ENCODE measurements around the gene FAM111A. TPM values are rescaled to one million over a fixed set of nuclear protein-coding genes. Genes with fewer than 3 reads are reported as not detected.

FAM111A gene
- polyA plus RNA-seq, 3 donors, result 34.6 to 101 (median 55.7) TPM

- peak; percentile 28 for TF ChIP-seq CTCF (IDR thresholded peaks at IDR 0.05)
- Mint-ChIP-seq H3K36me3 (peaks cover 19 to 24% of the 10 kb centered on the region in 2 donors), H3K4me1 (peaks cover 49% of the 10 kb centered on the region), H3K9me3 (no peaks in the 10 kb centered on the region), H3K27ac (peak overlapping the region; percentile 95 to 98 (median 97)), H3K4me3 (peak overlapping the region; percentile 97 to 100), H3K27me3 (ENCODE audit: low read depth in 3 of 3) (no peaks in the 10 kb centered on the region)
- peak overlapping the region; percentile 93 to 99 for H3K27ac ChIP-seq (ENCODE audit: low read depth in 1 of 2, low read length in 2 of 2)
- peak overlapping the region; percentile 98 for H2AFZ ChIP-seq (ENCODE audit: insufficient read depth, low read depth, low read length, poor library complexity, severe bottlenecking)
- DNase-seq, result no peak
- peak overlapping the region; percentile 80 to 99 (median 83) for H3K4me3 ChIP-seq (replicated peaks in 1 of 3; ENCODE audit: low read depth in 2 of 3, low read length in 3 of 3)
- H3K9me3 ChIP-seq (replicated peaks in 1 of 2; ENCODE audit: control insufficient read depth in 1 of 2, insufficient read depth in 1 of 2, low read length in 2 of 2), result no peaks in the 10 kb centered on the region
- H3K4me2 ChIP-seq (replicated peaks; ENCODE audit: extremely low read depth, low read length, poor library complexity, severe bottlenecking), result peak overlapping the region; percentile 99
- H3K79me2 ChIP-seq (ENCODE audit: insufficient read depth, low read length), result peaks cover 44% of the 10 kb centered on the region
- intact Hi-C loops (cut with micrococcal nuclease), result loop anchor here (5.0 to 10.0 kb wide), 3 partner anchors 35 to 567 kb away; partner anchors contain the start of genes FAM111B (in 1 of the 2), LPXN (in 1 of the 2) and ZFP91 (in 1 of the 2)
- peak overlapping the region; percentile 93 for H3K9ac ChIP-seq (ENCODE audit: insufficient read depth, low read length, poor library complexity, severe bottlenecking)
- H4K20me1 ChIP-seq (ENCODE audit: insufficient read depth, low read length), result peaks cover 4% of the 10 kb centered on the region
- H3K4me1 ChIP-seq (ENCODE audit: control insufficient read depth in 1 of 2, insufficient read depth in 2 of 2, low read length in 2 of 2), result peaks cover 40 to 46% of the 10 kb centered on the region in 2 donors
- no peaks in the 10 kb centered on the region for H3K27me3 ChIP-seq (ENCODE audit: control insufficient read depth in 2 of 2, insufficient read depth in 2 of 2, low read length in 2 of 2)
- H3K36me3 ChIP-seq (replicated peaks in 1 of 2; ENCODE audit: control insufficient read depth in 1 of 2, insufficient read depth in 2 of 2, low read length in 2 of 2), result peaks cover 3 to 12% of the 10 kb centered on the region in 2 donors
- WGBS (ENCODE audit: insufficient coverage), result 0% methylated on average over 1 of the region's 3 CpGs
Observed at GRCh38 chr11:59141673-59142460, 789 bp upstream of the FAM111A start.

GRCh38 chr11:59144096-59144495, 1.4 kb downstream of the FAM111A start:
- no peak for DNase-seq
- Histone ChIP-seq H4K20me1 (ENCODE audit: insufficient read depth, low read length) (peaks cover 4% of the 10 kb centered on the region), H3K4me2 (replicated peaks; ENCODE audit: extremely low read depth, low read length, poor library complexity, severe bottlenecking) (peak overlapping the region; percentile 99), H3K9ac (ENCODE audit: insufficient read depth, low read length, poor library complexity, severe bottlenecking) (peak overlapping the region; percentile 70), H3K4me3 (replicated peaks in 1 of 3; ENCODE audit: low read depth in 2 of 3, low read length in 3 of 3) (peak overlapping the region; percentile 53 to 99 (median 55)), H2AFZ (ENCODE audit: insufficient read depth, low read depth, low read length, poor library complexity, severe bottlenecking) (peak overlapping the region; percentile 86), H3K27ac (ENCODE audit: low read depth in 1 of 2, low read length in 2 of 2) (peak overlapping the region; percentile 91 to 99), H3K4me1 (ENCODE audit: control insufficient read depth in 1 of 2, insufficient read depth in 2 of 2, low read length in 2 of 2) (peaks cover 43 to 56% of the 10 kb centered on the region in 2 donors), H3K79me2 (ENCODE audit: insufficient read depth, low read length) (peaks cover 67% of the 10 kb centered on the region), H3K9me3 (replicated peaks in 1 of 2; ENCODE audit: control insufficient read depth in 1 of 2, insufficient read depth in 1 of 2, low read length in 2 of 2) (no peaks in the 10 kb centered on the region), H3K27me3 (ENCODE audit: control insufficient read depth in 2 of 2, insufficient read depth in 2 of 2, low read length in 2 of 2) (no peaks in the 10 kb centered on the region), H3K36me3 (replicated peaks in 1 of 2; ENCODE audit: control insufficient read depth in 1 of 2, insufficient read depth in 2 of 2, low read length in 2 of 2) (peaks cover 5 to 23% of the 10 kb centered on the region in 2 donors)
- H3K4me3 Mint-ChIP-seq, result peak overlapping the region; percentile 82 to 97
- H3K27ac Mint-ChIP-seq, result peak overlapping the region; percentile 96 to 98 (median 97)
- no peaks in the 10 kb centered on the region for H3K9me3 Mint-ChIP-seq
- no peaks in the 10 kb centered on the region for H3K27me3 Mint-ChIP-seq (ENCODE audit: low read depth in 3 of 3)
- intact Hi-C loops (cut with micrococcal nuclease), result loop anchor here (5.0 to 10.0 kb wide), 3 partner anchors 37 to 569 kb away; partner anchors contain the start of genes FAM111B (in 1 of the 2), LPXN (in 1 of the 2) and ZFP91 (in 1 of the 2)
- no CpG with 5 or more reads among the region's 1 CpG for WGBS (ENCODE audit: insufficient coverage)
- H3K36me3 Mint-ChIP-seq, result peaks cover 18 to 25% of the 10 kb centered on the region in 2 donors
- no peak for TF ChIP-seq CTCF (IDR thresholded peaks at IDR 0.05)
- peaks cover 60% of the 10 kb centered on the region for H3K4me1 Mint-ChIP-seq

Measured in CD14-positive monocyte (primary cell).